DMS53 treated with DMSO at 0.1 percent for 48 hours (cell line): ENCODE measurements around the gene ANG.

Experiments
- DNase-seq: peaks from one replicate; lab custom pipeline; 2025; ENCODE audit not compliant: unreplicated experiment; lab: John Stamatoyannopoulos, UW

ANG gene

GRCh38 chr14:20742132-20742531 is 53.6 kb downstream of the ANG start:
- DNase-seq: no peak

- no peak for DNase-seq
Observed at GRCh38 chr14:20743556-20743955, 55.0 kb downstream of the ANG start.
